ENCODE results near the gene TRIM52. TPM values are rescaled to one million over a fixed set of nuclear protein-coding genes. Genes with fewer than 3 reads are reported as not detected.

The TRIM52 gene
- total and polyA plus RNA-seq, 2 of the 13 experiments (the other 11 are each of a cell fraction or from before 2014, with no cell fraction given) = 7.2 to 11.6 TPM

DNA sequence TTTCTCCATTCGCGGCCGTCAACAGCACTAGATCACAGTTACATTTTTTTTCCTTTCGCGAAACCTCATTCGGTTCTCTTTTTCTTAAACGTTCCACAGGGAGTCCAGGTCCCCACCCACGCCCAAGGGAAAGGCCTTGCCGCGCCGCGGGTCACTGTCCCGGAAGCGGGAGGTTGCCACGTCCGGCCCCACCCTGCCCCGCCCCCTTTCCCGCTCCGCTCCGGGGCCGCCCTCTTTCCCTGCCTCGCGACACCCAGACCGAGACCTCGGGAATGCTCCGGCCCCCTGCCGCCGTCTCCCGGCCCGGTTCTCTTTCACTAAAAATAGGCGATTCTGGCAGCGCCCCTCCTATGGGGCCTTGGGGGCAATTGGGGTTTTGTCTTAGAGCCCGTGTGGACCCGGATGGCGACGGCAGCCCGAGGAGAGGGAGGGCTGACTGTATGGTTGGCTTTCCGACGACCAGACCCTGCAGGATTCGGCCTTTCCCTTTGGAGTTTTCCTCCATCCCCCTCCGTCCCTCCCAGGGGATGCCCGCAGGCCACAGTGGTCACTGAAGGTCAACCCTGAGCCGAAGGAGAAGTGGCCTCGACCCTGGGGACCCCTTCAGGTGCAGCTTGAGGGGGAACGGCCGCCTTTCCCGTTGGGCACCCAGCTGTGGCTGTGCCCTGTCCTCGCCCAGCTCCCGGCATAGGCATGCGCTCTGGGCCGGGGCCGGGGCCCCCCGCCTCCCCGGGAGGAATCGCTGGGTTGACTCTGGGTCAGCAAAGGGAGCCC, 14.5 kb downstream of the TRIM52 start (continued):
- TF ChIP-seq, protein P1, sequence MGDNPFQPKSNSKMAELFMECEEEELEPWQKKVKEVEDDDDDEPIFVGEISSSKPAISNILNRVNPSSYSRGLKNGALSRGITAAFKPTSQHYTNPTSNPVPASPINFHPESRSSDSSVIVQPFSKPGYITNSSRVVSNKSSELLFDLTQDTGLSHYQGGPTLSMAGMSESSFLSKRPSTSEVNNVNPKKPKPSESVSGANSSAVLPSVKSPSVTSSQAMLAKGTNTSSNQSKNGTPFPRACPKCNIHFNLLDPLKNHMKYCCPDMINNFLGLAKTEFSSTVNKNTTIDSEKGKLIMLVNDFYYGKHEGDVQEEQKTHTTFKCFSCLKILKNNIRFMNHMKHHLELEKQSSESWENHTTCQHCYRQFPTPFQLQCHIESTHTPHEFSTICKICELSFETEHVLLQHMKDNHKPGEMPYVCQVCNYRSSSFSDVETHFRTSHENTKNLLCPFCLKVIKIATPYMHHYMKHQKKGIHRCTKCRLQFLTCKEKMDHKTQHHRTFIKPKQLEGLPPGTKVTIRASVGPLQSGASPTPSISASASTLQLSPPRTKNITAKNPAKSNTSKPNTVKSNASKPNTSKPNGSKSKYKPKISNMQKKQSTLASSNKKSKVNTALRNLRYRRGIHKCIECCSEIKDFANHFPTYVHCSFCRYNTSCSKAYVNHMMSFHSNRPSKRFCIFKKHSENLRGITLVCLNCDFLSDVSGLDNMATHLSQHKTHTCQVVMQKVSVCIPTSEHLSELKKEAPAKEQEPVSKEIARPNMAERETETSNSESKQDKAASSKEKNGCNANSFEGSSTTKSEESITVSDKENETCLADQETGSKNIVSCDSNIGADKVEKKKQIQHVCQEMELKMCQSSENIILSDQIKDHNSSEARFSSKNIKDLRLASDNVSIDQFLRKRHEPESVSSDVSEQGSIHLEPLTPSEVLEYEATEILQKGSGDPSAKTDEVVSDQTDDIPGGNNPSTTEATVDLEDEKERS (CRISPR knock-in tag; IDR thresholded peaks at IDR 0.05) = no peak
- TF ChIP-seq, protein P2, sequence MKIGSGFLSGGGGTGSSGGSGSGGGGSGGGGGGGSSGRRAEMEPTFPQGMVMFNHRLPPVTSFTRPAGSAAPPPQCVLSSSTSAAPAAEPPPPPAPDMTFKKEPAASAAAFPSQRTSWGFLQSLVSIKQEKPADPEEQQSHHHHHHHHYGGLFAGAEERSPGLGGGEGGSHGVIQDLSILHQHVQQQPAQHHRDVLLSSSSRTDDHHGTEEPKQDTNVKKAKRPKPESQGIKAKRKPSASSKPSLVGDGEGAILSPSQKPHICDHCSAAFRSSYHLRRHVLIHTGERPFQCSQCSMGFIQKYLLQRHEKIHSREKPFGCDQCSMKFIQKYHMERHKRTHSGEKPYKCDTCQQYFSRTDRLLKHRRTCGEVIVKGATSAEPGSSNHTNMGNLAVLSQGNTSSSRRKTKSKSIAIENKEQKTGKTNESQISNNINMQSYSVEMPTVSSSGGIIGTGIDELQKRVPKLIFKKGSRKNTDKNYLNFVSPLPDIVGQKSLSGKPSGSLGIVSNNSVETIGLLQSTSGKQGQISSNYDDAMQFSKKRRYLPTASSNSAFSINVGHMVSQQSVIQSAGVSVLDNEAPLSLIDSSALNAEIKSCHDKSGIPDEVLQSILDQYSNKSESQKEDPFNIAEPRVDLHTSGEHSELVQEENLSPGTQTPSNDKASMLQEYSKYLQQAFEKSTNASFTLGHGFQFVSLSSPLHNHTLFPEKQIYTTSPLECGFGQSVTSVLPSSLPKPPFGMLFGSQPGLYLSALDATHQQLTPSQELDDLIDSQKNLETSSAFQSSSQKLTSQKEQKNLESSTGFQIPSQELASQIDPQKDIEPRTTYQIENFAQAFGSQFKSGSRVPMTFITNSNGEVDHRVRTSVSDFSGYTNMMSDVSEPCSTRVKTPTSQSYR (CRISPR knock-in tag; IDR thresholded peaks at IDR 0.05; ENCODE audit: borderline replicate concordance) = no peak
- TF ChIP-seq, protein P3, sequence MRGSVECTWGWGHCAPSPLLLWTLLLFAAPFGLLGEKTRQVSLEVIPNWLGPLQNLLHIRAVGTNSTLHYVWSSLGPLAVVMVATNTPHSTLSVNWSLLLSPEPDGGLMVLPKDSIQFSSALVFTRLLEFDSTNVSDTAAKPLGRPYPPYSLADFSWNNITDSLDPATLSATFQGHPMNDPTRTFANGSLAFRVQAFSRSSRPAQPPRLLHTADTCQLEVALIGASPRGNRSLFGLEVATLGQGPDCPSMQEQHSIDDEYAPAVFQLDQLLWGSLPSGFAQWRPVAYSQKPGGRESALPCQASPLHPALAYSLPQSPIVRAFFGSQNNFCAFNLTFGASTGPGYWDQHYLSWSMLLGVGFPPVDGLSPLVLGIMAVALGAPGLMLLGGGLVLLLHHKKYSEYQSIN (CRISPR knock-in tag; IDR thresholded peaks at IDR 0.05; ENCODE audit: borderline replicate concordance) = no peak; the same call in 1 of the 2 replicates
- no peak for TF ChIP-seq SRY (CRISPR knock-in tag; IDR thresholded peaks at IDR 0.05)
- TF ChIP-seq ZNF468 (CRISPR knock-in tag; IDR thresholded peaks at IDR 0.05) = no peak
- TF ChIP-seq, protein P4, sequence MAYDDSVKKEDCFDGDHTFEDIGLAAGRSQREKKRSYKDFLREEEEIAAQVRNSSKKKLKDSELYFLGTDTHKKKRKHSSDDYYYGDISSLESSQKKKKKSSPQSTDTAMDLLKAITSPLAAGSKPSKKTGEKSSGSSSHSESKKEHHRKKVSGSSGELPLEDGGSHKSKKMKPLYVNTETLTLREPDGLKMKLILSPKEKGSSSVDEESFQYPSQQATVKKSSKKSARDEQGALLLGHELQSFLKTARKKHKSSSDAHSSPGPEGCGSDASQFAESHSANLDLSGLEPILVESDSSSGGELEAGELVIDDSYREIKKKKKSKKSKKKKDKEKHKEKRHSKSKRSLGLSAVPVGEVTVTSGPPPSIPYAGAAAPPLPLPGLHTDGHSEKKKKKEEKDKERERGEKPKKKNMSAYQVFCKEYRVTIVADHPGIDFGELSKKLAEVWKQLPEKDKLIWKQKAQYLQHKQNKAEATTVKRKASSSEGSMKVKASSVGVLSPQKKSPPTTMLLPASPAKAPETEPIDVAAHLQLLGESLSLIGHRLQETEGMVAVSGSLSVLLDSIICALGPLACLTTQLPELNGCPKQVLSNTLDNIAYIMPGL (CRISPR knock-in tag; IDR thresholded peaks at IDR 0.05; ENCODE audit: borderline replicate concordance in 1 of 2, low read depth in 1 of 2) = peak in 1 of 2 experiments; percentile 86
- TF ChIP-seq GATA4 (IDR thresholded peaks at IDR 0.05; ENCODE audit: borderline replicate concordance, low read depth) = no peak
- TF ChIP-seq, protein P5, sequence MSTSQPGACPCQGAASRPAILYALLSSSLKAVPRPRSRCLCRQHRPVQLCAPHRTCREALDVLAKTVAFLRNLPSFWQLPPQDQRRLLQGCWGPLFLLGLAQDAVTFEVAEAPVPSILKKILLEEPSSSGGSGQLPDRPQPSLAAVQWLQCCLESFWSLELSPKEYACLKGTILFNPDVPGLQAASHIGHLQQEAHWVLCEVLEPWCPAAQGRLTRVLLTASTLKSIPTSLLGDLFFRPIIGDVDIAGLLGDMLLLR (CRISPR knock-in tag; IDR thresholded peaks at IDR 0.05) = no peak
- no peak for TF ChIP-seq SOX13 (IDR thresholded peaks at IDR 0.05)
- TF ChIP-seq SOX13 (CRISPR knock-in tag; conservative IDR thresholded peaks at IDR 0.05 in 1 of 2, IDR thresholded peaks at IDR 0.05 in 1 of 2) = 0 out of 4 replicates have a peak, but pooled peaks of 1 of the 2 experiments have one; percentile 36
- TF ChIP-seq ZNF562 (CRISPR knock-in tag; IDR thresholded peaks at IDR 0.05; ENCODE audit: borderline replicate concordance) = no peak
- TF ChIP-seq SAP130 (CRISPR knock-in tag; IDR thresholded peaks at IDR 0.05; ENCODE audit: low read depth) = peak; percentile 66
- no peak for TF ChIP-seq ZNF776 (CRISPR knock-in tag; IDR thresholded peaks at IDR 0.05)
- no peak for TF ChIP-seq IRF2 (CRISPR knock-in tag; IDR thresholded peaks at IDR 0.05)
- no peak for TF ChIP-seq ZNF775 (CRISPR knock-in tag; IDR thresholded peaks at IDR 0.05; ENCODE audit: borderline replicate concordance)
- TF ChIP-seq, protein P6, sequence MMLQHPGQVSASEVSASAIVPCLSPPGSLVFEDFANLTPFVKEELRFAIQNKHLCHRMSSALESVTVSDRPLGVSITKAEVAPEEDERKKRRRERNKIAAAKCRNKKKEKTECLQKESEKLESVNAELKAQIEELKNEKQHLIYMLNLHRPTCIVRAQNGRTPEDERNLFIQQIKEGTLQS (CRISPR knock-in tag; IDR thresholded peaks at IDR 0.05) = no peak
- TF ChIP-seq TEAD2 (CRISPR knock-in tag; IDR thresholded peaks at IDR 0.05) = no peak

Measured in HepG2 (cell line).